ENCODE data around the gene KRT72.

- TF ChIP-seq CTCF (IDR thresholded peaks at IDR 0.05; ENCODE audit: insufficient read depth, low read length, poor library complexity, severe bottlenecking) (no peak), EZH2phosphoT487 (conservative IDR thresholded peaks at IDR 0.05; ENCODE audit: low read length) (no peak)
Observed at GRCh38 chr12:52573743-52574142, 27.5 kb downstream of the KRT72 start, which contains the start of gene KRT74.
